Body of pancreas (tissue), 4 donors: ENCODE results near the gene POMT2.

Experiments used
- POLR2A ChIP-seq, 3 donors: fragments of 450-650 bp; IDR thresholded peaks; one replicate each; pipeline ENCODE4 v1.6.1; 2016; ENCODE audit warnings: antibody characterized with exemption in 3 of 3, mild to moderate bottlenecking in 2 of 3
- TF ChIP-seq, protein P1 (sequence below), 7 experiments: fragments of 450-650 bp in 4 of 7; fragments of 200-600 bp in 3 of 7; sonication (generic) in 3 of 7; IDR thresholded peaks; one replicate each; pipeline ENCODE4 v1.5.1; 2016 to 2019; ENCODE audit warnings: antibody characterized with exemption in 7 of 7

DNA sequence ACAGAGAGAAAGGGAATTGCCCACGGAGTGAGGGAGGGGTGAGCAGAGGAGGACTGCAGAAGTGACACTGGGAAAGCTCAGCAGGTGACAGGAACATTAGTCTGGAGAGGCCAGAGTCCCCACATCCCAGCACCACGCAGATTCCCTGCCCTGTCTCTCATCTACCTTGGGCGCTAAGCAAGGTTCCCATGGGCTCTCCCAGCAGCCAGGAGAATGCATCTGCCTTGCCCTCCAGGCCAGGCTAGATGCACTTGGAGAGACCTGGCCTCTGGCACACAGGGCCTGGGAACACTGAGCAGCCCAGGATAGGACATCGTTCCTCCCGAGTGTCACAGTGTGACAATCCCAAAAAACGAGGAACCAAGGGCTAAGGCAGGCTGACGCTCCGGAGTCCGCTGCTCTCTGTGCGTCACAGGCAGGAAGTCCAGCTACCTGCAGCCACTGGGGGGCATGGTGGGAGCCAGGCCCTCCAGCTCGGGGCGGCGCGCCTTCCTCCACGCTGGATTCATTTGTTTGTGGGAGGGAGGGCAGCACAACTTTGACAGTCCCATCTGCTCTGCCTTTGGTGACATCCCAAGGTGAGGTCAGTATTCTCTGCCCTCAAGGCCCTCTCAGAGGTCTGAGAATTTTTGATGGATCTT is 44.3 kb downstream of the POMT2 start:
- TF ChIP-seq, protein P1, sequence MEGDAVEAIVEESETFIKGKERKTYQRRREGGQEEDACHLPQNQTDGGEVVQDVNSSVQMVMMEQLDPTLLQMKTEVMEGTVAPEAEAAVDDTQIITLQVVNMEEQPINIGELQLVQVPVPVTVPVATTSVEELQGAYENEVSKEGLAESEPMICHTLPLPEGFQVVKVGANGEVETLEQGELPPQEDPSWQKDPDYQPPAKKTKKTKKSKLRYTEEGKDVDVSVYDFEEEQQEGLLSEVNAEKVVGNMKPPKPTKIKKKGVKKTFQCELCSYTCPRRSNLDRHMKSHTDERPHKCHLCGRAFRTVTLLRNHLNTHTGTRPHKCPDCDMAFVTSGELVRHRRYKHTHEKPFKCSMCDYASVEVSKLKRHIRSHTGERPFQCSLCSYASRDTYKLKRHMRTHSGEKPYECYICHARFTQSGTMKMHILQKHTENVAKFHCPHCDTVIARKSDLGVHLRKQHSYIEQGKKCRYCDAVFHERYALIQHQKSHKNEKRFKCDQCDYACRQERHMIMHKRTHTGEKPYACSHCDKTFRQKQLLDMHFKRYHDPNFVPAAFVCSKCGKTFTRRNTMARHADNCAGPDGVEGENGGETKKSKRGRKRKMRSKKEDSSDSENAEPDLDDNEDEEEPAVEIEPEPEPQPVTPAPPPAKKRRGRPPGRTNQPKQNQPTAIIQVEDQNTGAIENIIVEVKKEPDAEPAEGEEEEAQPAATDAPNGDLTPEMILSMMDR (IDR thresholded peaks at IDR 0.05): no peak
- no peak for TF ChIP-seq POLR2A (IDR thresholded peaks at IDR 0.05)
